GM18526 (cell line): ENCODE measurements around the gene TK1.
A peak's percentile ranks its signal among the peaks of the same experiment; 100 is the strongest.

Experiments used
- POLR2A ChIP-seq: IDR thresholded peaks from 3 replicates; pipeline ENCODE4 v1.6.1; 2011; ENCODE audit not compliant: insufficient read length; ENCODE audit errors: extremely low read depth

TK1 gene, protein sequence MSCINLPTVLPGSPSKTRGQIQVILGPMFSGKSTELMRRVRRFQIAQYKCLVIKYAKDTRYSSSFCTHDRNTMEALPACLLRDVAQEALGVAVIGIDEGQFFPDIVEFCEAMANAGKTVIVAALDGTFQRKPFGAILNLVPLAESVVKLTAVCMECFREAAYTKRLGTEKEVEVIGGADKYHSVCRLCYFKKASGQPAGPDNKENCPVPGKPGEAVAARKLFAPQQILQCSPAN

DNA sequence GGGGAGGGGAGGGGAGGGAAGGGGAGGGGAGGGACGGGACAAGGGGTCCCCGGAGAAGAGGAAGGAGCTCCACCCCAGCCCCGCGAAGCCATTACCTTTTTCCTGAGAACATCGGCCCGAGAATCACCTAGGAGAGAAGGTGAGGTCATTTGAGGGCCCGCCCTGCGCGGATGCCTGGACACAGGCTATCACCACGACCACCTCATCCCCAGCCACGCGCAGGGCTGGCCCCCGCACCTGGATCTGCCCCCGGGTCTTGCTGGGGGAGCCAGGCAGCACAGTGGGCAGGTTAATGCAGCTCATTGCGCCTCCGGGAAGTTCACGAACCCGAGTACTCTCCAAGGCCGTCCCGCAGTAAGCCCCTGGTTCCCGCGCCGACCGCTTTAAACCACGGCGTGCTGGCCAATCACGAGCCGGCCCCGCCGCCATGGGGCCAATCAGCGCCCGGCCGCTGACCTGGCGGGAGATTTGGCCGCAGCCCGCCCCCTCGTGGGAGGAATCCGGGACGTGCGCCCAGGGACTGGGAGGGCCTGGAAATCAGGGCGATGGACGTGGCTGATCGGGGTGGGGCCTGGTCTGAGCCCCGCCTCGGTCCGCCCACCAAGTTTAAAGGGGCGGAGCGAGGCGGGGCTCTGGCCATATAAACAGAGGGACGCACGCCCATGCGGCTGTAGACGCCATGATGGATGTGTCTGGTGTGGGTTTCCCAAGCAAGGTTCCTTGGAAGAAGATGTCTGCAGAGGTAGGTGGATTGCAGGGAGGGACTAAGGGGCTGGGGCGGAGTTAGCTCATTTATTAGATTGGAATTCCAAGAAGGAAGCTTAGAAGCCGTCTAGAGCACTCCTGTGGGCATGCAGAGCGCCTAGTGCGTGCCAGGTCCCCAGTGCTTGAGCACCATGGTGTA is at the start of gene TK1, which contains the start of gene AFMID:
Gene TK1 (minus strand): TSS at position 361 of the 904 bp plus-strand sequence. CDS start 58 bp downstream, at position 303.
Gene AFMID (plus strand): TSS at position 671 of the 904 bp plus-strand sequence. CDS start 9 bp downstream, at position 680.
- TF ChIP-seq POLR2A: peak; percentile 82

DNA sequence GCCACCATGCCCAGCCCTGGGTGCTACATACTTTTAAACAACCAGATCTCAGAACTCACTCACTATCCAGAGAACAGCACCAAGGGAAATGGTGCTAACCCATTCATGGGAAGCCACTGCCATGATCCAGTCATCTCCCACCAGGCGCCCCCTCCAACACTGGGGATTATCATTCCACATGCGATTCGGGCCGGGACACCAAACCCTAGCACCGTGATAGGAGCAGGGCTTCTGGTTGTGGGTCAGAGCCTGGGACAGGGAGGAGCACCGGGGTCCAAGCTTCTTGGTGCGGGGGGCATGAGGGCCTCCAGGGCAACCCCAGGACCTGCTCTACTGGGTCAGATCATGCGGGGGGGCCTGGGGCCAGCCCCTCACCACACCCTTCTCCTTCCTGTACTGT is 49.0 kb upstream of the TK1 start:
- TF ChIP-seq POLR2A: no peak

DNA sequence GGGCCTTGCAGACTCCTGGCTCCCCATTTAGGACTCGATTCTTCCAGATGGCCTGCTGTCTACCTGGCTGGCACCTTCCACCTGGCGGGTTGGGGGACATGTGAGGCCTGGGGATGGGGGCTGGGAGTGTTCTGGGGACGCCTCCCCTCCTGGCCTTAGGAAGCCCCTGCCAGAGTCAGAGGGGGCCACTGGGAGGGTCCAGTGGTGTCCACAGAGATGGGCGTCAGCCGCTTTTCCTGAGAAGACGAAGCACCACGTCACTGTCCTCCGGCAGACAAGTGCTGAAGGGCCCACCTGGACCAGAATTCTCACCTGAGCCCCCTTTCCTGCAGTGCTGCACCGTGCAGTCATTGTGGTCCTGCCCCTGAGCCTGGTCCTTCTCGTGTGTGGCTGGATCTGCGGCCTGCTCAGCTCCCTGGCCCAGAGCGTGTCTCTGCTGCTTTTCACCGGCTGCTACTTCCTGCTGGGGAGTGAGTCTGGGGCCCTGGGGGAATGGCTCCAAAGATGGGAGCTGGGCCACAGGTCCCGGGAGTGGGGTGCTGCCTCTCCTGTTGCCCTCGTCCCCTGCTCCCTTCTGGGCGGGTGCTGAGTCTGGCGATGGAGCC is 47.5 kb upstream of the TK1 start:
- no peak for TF ChIP-seq POLR2A

DNA sequence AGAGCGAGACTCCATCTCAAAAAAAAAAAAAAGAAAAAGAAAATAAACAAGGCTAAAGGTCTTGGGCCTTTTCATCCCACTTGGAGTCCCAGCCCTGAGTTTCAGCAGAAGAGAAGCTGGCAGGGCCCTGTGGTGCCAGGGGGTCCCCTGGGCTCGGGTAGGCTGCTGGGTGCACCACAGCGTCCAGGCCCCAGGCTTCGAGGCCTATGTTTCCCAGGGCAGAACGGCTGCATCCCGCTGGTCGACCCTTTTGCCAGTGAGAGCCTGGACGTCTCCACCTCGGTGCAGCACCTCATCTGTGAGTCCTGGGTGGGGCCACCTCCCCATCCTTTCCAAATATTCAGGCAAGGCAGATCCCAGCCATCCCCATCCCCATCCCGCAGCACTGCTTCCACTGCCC is 46.8 kb upstream of the TK1 start:
- TF ChIP-seq POLR2A: no peak

DNA sequence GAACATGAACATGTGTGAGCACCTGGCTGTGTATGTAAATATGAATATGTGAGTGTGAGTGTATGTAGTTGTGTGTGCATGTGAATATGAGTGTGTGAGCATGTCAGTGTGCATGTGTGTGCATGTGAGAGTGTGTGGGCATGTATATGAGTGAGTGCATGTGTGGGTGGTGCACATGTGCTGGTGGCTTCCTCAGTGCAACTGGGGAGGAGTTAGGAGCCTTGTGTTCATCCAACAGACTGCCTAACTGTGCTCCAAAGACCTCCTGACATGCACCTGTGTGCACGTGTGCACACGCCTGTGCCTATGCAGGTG is 46.0 kb upstream of the TK1 start:
- TF ChIP-seq POLR2A: no peak

DNA sequence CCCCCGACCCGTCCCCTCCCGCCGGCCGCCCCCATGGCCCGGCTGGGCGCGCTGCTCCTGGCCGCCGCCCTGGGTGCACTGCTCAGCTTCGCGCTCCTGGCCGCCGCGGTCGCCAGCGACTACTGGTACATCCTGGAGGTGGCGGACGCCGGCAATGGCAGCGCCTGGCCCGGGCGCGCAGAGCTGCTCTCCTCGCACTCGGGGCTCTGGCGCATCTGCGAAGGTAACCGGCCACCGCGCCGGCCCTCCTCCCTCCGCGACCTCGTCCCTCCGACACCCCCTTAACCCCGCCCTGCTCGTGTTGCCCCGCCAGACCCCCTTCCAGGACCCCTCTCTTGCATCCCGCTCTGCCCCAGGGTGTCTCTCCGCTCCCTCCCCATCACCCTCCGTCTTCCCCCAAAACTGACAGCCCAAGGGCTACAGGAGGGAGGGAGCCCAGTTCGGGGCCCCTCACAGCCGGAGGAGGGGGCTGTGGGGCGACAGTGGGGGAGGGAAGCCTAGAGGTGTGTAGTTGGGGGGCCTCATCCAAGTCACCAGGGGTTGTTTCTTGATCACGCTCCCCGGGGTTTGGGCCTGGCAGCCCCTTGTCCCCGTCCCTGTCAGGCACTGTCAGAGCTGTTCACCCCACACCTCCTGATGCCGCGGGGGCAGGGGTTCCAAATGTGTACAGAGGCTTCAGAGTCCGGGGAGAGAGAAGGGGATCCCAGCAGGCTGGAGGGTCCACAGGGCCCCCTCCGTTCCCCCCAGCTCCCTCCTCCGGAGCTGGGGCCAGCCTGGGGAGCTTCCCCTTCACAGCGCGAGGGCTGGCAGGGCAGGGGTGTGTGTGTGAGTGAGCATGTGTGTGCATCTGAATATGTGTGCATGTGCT is 45.4 kb upstream of the TK1 start:
- no peak for TF ChIP-seq POLR2A

DNA sequence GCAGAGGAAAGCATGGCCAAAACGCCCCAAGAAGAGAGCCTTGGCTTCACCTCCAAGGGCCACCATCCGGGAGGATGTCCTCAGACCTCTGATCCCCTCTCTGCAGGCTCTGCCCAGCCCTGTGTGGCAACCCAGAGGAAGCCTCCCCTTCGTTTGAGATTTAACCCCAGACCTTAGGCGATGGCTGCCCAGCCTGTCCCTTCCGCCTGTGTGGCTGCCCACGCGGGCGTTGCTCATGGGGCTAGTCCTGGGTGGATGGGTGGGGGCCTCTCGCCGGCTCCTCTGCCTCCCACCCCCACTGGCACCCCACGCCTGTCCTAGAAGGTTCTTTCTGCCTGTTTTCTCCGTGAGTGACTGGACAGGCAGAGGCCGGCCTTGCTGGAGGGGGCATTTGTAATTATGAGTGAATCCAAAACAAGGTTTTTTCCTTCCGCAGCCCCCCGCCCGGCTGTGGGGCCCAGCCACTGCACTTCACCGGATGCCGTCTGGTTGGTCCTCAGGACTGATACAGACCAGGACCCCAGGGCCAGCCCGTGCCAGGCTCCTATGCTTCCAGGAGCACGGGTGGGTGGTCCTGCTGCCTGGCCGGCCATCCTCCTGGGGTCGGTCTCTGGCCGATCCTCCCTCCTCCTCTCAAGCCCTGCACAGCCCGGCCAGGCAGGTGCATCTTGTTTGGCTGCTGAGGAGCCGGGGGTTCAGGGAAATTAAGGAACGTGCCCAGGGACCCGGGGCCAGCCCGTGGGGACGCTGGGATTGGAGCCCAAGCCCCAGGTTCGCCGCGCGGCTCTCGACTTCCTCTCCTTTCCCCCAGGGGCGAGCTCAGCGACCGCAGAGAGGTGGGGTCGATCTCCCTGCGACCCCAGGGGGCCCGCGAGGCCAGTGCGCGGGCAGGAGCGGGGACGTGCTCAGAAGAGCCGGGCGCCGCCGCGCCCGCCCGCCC is 44.4 kb upstream of the TK1 start, which contains the start of gene TMEM235:
Gene TMEM235 (plus strand): TSS at position 636 of the 940 bp plus-strand sequence. CDS start 393 bp downstream, outside the sequence.
- no peak for TF ChIP-seq POLR2A

DNA sequence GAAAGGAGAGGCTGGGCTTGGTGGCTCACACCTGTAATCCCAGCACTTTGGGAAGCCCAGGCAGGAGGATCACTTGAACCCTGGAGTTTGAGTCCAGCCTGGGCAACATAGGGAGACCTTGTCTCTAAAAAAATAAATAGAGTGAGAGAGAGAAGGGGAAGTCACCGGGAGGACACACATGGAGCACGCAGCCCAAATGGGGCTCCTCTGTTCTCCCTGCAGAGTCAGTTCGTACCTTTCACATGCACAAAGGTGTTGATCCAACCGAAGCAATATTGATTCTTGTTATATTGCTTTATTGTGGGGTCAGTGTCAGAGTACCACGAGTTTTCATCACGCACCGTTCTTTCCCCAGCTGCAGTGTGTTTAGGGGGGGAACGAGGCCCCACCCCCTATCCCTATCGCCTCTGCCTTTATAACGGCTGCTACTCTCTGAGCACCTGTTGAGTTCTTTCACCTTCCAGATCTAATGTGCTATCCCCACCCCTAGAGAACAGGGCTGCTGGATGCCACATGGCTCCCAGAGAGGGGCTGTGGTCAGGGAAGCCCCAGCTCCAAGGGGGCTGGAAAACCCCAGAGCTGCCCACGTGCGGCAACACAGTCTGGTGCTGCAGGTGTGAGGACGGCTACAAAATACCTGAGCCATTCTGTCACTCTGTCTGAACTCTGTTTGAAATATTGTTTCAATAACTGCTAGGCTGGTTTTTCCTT is 43.6 kb upstream of the TK1 start:
- no peak for TF ChIP-seq POLR2A

DNA sequence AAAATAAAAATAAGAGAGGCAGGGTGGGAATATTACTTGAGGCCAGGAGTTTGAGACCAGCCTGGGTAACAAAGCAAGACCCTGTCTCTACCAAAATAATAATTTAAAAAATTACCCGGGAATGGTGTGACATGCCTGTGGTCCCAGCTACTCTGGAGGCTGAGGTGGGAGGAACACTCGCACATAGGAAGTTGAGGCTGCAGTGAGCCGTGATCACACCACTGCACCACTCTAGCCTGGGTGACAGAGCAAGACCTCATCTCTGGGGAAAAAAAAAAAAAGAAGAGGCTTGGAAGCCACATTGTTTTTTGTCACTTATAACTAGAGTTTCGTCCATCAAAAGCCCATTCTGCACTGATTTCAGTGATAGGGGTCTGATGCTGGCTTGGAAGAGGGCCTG is 41.3 kb upstream of the TK1 start:
- TF ChIP-seq POLR2A: no peak

DNA sequence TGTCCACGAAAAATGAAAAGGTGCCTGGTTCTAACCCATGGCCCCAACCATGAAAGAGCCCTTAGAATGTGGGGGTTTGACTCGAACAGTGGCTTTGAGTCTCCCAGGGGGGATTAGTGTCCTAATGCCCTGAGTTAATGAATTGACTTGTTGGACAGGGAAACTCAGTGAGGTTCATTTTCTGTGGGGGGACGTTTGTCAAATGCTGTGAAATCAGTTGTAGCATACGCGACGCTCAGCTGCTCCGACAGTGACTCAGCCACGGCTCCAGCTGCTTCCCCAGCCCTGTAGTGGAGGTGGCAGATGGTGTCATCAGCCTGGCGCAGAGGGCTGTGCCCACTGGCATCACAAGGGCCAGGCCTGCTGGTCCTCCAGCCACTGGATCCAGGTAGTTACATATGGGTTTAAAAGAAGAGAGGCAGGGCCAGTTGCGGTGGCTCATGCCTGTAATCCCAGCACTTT is 40.6 kb upstream of the TK1 start:
- no peak for TF ChIP-seq POLR2A

DNA sequence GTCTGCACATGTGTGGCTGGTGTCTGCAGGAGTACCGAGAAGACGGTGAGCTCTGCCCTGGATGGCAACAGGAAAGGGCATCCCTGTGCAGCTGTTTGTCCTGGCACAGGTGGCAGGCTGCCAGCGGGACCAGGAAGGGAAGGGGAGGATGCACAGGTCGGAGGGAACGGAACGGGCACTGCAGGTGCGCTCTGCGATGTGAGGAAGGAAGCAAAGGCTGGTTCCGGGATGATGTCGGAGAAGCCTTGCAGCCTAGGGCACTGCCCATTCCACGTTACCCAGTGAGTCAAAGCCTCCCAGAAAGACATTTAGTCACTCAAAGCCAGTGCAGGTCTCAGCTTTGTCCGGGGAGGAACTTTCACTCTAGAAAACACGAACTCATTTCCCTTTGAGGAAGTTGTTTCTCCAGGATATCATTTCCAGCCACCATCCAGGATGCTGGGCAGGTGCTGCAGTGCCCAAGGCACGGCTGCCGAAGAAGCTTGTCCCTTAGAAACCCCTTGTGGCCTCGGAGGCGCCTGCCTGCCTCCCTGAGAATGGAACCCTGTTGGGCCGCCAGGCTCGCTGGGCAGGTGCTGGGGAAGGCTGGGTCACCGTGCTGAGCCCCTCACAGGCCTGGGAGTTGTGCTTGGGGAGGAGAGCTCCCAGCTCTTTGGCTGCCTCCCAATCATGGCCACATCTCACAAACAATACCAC is 40.1 kb upstream of the TK1 start:
- TF ChIP-seq POLR2A: no peak

DNA sequence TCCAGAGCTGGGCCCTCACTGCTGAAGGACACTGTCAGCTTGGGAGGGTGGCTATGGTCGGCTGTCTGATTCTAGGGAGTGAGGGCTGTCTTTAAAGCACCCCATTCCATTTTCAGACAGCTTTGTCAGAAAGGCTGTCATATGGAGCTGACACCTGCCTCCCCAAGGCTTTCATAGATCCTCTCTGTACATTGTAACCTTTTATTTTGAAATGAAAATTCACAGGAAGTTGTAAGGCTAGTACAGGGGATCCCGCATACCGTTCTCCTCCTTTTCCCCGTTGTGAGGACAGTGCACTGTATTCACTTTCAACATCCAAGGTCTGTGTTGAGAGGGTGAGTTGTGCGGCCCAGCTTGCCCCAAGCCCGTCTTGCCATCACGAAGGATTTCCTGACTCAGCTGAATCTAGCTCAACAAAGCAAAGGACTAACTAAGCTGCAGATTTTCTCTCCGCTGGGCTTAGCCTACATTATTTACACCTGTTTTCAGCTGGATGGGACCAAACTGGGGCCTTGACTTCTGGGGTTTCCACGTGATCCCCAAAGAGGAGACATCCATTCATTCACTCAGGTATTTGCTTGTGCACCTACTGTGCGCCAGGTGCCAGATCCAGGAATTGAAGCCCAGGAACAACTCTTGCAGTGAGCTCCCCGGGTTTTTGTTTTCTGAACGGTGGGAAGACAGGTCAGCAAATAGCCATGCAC is 39.4 kb upstream of the TK1 start:
- no peak for TF ChIP-seq POLR2A
